A673 (cell line): ENCODE data around the gene ALX4. TPM values are rescaled to one million over a fixed set of nuclear protein-coding genes. Genes with fewer than 3 reads are reported as not detected.

Experiments
- BruUV-seq: library from RNA; stranded (reverse); fragments of 400-500 nt; replicated peaks from 2 replicates; lab custom pipeline; 2021; lab: Mats Ljungman, UMichigan
- CTCF ChIA-PET: fragments of 300-600 bp; sonication (Branson Sonifier 250); formaldehyde crosslinking; loops from one replicate; lab custom pipeline; 2022; ENCODE audit warnings: antibody characterized with exemption; lab: Charles Lee
- POLR2A ChIA-PET: fragments of 300-600 bp; sonication (Branson Sonifier 250); formaldehyde crosslinking; loops from one replicate; lab custom pipeline; 2022; ENCODE audit warnings: antibody characterized with exemption; ENCODE audit not compliant: low non-redundant PET; lab: Charles Lee
- DNase-seq: peaks from one replicate; pipeline ENCODE4 v3.0.0-alpha.2; 2015; ENCODE audit warnings: low spot score
- H3K27ac ChIP-seq: fragments of 200-600 bp; sonication (generic); 2 replicates; pipeline ENCODE4 v1.5.1; 2016; ENCODE audit warnings: mixed run types, low read depth, mild to moderate bottlenecking, mixed read lengths, antibody characterized with exemption, low read length; ENCODE audit not compliant: poor library complexity, severe bottlenecking
- H3K27me3 ChIP-seq: fragments of 200-600 bp; sonication (generic); replicated peaks from 2 replicates; pipeline ENCODE4 v1.6.1; 2017; ENCODE audit warnings: mixed run types, low read depth, mild to moderate bottlenecking, mixed read lengths, antibody characterized with exemption, low read length; ENCODE audit not compliant: insufficient read depth, poor library complexity
- H3K36me3 ChIP-seq: fragments of 200-600 bp; sonication (generic); 2 replicates; pipeline ENCODE4 v1.6.1; 2016; ENCODE audit warnings: mixed run types, mild to moderate bottlenecking, mixed read lengths, antibody characterized with exemption, low read length; ENCODE audit not compliant: insufficient read depth, poor library complexity, severe bottlenecking
- H3K4me1 ChIP-seq: fragments of 200-600 bp; sonication (generic); 2 replicates; pipeline ENCODE4 v1.6.1; 2017; ENCODE audit warnings: mixed run types, mild to moderate bottlenecking, mixed read lengths, antibody characterized with exemption, low read length; ENCODE audit not compliant: insufficient read depth, poor library complexity, severe bottlenecking
- H3K4me3 ChIP-seq: fragments of 200-600 bp; sonication (generic); 2 replicates; pipeline ENCODE4 v1.5.1; 2016; ENCODE audit warnings: low read depth, mixed run types, mild to moderate bottlenecking, mixed read lengths, low read length; ENCODE audit not compliant: poor library complexity, severe bottlenecking
- H3K9me3 ChIP-seq: fragments of 200-600 bp; sonication (generic); 2 replicates; pipeline ENCODE4 v1.6.1; 2016; ENCODE audit warnings: mixed run types, low read depth, mild to moderate bottlenecking, mixed read lengths, antibody characterized with exemption, low read length; ENCODE audit not compliant: poor library complexity, severe bottlenecking
- EZH2 ChIP-seq: fragments of 200-600 bp; sonication (generic); IDR thresholded peaks from 2 replicates; pipeline ENCODE4 v1.6.1; 2017; ENCODE audit warnings: borderline replicate concordance, low read depth, mild to moderate bottlenecking, mixed read lengths, antibody characterized with exemption, low read length; ENCODE audit not compliant: poor library complexity, severe bottlenecking
- intact Hi-C: fragments of 100-400 bp; cut with micrococcal nuclease; formaldehyde crosslinking; loops from one replicate; pipeline ENCODE4 v1.10.0; 2022; ENCODE audit not compliant: unreplicated experiment
- total RNA-seq: library from RNA; stranded (reverse); gene quantifications from 2 replicates; pipeline ENCODE4 v1.2.3, GENCODE V29; 2021
- TF ChIP-seq, protein P1 (sequence below): fragments of 300-800, 200-600 bp; sonication (generic); conservative IDR thresholded peaks from 2 replicates; pipeline ENCODE4 v1.5.1; 2017; ENCODE audit warnings: low read depth, mild to moderate bottlenecking, antibody characterized with exemption, low read length, moderate library complexity, mixed read lengths

The ALX4 gene
- total RNA-seq, 1 experiment from 2014 or later, result 135 TPM

- no peak for TF ChIP-seq EZH2
- TF ChIP-seq, protein P1, sequence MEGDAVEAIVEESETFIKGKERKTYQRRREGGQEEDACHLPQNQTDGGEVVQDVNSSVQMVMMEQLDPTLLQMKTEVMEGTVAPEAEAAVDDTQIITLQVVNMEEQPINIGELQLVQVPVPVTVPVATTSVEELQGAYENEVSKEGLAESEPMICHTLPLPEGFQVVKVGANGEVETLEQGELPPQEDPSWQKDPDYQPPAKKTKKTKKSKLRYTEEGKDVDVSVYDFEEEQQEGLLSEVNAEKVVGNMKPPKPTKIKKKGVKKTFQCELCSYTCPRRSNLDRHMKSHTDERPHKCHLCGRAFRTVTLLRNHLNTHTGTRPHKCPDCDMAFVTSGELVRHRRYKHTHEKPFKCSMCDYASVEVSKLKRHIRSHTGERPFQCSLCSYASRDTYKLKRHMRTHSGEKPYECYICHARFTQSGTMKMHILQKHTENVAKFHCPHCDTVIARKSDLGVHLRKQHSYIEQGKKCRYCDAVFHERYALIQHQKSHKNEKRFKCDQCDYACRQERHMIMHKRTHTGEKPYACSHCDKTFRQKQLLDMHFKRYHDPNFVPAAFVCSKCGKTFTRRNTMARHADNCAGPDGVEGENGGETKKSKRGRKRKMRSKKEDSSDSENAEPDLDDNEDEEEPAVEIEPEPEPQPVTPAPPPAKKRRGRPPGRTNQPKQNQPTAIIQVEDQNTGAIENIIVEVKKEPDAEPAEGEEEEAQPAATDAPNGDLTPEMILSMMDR, result no peak
- Histone ChIP-seq H3K27me3 (no peaks in the 10 kb centered on the region), H3K4me3 (no peak overlapping the region), H3K9me3 (no peaks in the 10 kb centered on the region), H3K4me1 (peaks cover 32% of the 10 kb centered on the region), H3K36me3 (peaks cover 19% of the 10 kb centered on the region), H3K27ac (peak overlapping the region; percentile 18)
- no TSS peak for BruUV-seq
- ChIA-PET CTCF (no interaction called here), POLR2A (no interaction called here)
- no peak for DNase-seq
- intact Hi-C loops, result no loop called here
Observed at GRCh38 chr11:44244639-44245310, 65.2 kb downstream of the ALX4 start.

GRCh38 chr11:44243595-44244343 lies 66.2 kb downstream of the ALX4 start:
- CTCF ChIA-PET, result no interaction called here
- DNase-seq, result peak; percentile 69
- H3K4me3 ChIP-seq, result no peak overlapping the region
- TF ChIP-seq, protein P1, result no peak
- TF ChIP-seq EZH2, result no peak
- POLR2A ChIA-PET, result no interaction called here
- intact Hi-C loops, result no loop called here
- no peaks in the 10 kb centered on the region for H3K27me3 ChIP-seq
- no peaks in the 10 kb centered on the region for H3K9me3 ChIP-seq
- BruUV-seq, result no TSS peak
- peaks cover 32% of the 10 kb centered on the region for H3K4me1 ChIP-seq
- peaks cover 20% of the 10 kb centered on the region for H3K36me3 ChIP-seq
- peak overlapping the region; percentile 18 for H3K27ac ChIP-seq

DNA sequence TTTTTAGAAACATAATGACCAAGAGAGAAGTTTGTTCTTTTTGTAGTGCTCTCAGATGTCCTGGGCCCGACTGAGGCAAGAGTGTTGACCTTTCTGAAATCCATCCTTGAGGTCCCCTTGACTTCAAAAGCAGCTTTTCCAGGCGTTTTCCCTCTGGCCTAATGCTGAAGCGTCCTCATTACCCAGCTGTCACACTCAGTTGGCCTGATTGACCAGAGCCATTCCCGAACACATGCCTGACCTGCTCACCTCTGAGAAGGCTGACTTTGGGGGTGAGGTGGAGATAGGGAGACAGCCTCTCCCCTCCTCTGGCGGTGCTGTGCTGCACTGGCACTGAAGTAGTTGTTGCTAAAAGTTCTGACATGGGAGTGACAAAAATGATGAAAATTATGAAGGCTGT lies 66.9 kb downstream of the ALX4 start:
- ChIA-PET POLR2A (no interaction called here), CTCF (no interaction called here)
- Histone ChIP-seq H3K4me1 (peaks cover 32% of the 10 kb centered on the region), H3K36me3 (peaks cover 20% of the 10 kb centered on the region), H3K9me3 (no peaks in the 10 kb centered on the region), H3K27me3 (no peaks in the 10 kb centered on the region), H3K4me3 (no peak overlapping the region), H3K27ac (no peak overlapping the region)
- BruUV-seq, result no TSS peak
- no peak for TF ChIP-seq EZH2
- TF ChIP-seq, protein P1, result no peak
- intact Hi-C loops, result no loop called here
- no peak for DNase-seq
